ENCODE data around the gene FNDC3B. TPM values are rescaled to one million over a fixed set of nuclear protein-coding genes. Genes with fewer than 3 reads are reported as not detected.

Gene FNDC3B
- total RNA-seq, 1 donor from 2014 or later: 103 TPM

DNA sequence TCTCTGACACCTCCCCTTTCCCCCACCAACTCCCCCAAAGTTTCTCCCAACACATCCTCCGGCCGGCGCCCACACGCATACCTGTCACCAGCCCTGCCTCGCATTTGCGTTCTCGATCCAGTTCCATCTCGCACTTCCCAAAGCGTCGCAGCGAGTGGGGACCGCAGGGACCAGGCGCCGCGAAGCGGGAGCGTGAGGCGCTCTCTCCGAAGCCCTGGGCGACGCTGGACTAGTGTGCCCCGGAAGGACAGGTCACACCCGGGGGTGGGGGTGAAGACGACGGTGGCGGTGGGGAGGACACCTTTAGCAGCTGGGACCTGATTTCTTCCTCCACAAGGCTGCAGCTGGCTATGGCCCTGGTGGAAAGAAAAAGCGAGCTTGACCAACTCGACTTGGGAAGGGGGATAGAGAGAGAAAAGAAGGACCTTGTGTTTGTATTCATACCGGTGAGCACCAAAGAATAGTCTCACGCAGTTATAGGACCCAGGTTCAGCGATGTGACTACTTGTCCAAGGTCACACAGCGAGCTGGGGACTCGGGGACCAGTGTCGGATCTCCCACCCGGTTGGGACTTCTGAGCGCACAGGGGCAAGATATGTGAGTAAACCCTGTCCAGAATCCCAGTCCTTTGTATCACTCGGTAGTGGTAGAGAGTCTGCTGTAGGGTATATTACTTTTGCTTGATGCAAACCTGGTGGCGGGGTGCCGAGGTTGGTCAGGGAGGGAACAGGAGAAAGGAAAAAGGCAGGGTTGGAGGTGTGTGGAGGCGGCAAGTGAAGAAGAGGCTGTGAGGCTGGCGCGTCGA, 409.5 kb downstream of the FNDC3B start:
- DNase-seq (ENCODE audit: low spot score): no peak

DNA sequence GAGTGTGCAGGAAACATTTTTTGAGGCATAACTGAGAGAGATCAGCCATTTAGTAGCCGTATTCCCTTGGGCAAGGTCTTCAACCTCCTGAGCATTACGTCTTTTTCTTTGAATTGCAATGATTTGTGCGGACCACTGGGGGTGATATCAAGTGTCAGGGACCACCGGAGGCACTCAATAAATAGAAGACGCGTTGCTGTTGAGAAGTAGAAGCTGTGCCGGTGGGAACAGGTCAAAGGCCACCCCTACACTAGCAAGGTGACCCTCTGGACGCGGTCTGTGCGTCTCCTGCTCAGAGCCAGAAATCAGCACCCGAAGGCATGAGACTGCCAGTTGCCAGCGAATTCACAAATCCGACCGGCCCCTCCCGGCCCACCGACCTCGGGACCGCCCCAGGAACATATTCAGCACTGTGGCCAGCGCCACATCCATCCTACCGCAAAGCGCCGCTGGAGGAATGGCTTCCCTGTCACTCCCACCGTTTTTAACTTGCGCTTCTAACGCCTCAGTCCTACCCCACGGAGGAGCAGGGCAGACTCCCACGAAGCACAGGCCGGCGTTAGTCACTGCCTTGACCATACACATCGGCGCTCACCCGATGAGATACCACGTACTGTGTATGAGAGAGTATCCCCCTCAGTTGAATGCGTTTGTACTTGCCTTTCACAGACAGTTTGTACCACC, 410.2 kb downstream of the FNDC3B start:
- DNase-seq (ENCODE audit: low spot score): peak; percentile 18

Other genes starting within 250 kb of the FNDC3B start
- 734 TPM for gene PLD1, start 229.1 kb upstream of the FNDC3B start, total RNA-seq
- gene TMEM212, start 196.2 kb upstream of the FNDC3B start, total RNA-seq: not detected

All from mucosa of gallbladder (tissue), 1 donor.